Ovary (tissue), 9 donors: ENCODE measurements around the gene RPS6KA5. TPM values are rescaled to one million over a fixed set of nuclear protein-coding genes. Genes with fewer than 3 reads are reported as not detected.
"Not testable (repeated sequence)": the region's sequence is repeated elsewhere in the genome, so short reads cannot be mapped to it uniquely, and the experiment has no call there.

Source experiments
- DNase-seq, 5 donors: peaks; one replicate each; pipeline ENCODE4 v3.0.0-alpha.2; 2019 to 2020
- H3K27ac ChIP-seq, 2 donors: fragments of 200-600 bp; one replicate each; pipeline versions ENCODE4 v1.5.1 to v1.8.0; 2019 to 2022
- H3K27me3 ChIP-seq: fragments of 200-600 bp; one replicate; pipeline ENCODE4 v1.8.0; 2022
- H3K36me3 ChIP-seq: fragments of 200-600 bp; sonication (generic); one replicate; pipeline ENCODE4 v1.5.1; 2019
- H3K4me1 ChIP-seq: one replicate; pipeline ENCODE4 v1.8.1; 2013; ENCODE audit warnings: mild to moderate bottlenecking, moderate library complexity; ENCODE audit not compliant: insufficient read depth
- H3K4me3 ChIP-seq: fragments of 200-600 bp; sonication (generic); one replicate; pipeline ENCODE4 v1.5.1; 2017
- H3K9me3 ChIP-seq, 2 donors: fragments of 200-600 bp in 1 of 2; sonication (generic) in 1 of 2; one replicate each; pipeline versions ENCODE4 v1.5.1 to v1.8.1; 2013 to 2019; ENCODE audit warnings: mild to moderate bottlenecking in 1 of 2, moderate library complexity in 1 of 2
- CTCF ChIP-seq, 3 donors: fragments of 450-650 bp in 2 of 3; fragments of 200-600 bp in 1 of 3; IDR thresholded peaks; one replicate each; pipeline versions ENCODE4 v1.5.1 to v1.8.0; 2016 to 2022; ENCODE audit warnings: antibody characterized with exemption in 3 of 3, mild to moderate bottlenecking in 1 of 3
- EP300 ChIP-seq: sonication (generic); formaldehyde crosslinking; IDR thresholded peaks from one replicate; pipeline ENCODE4 v1.6.1; 2017; ENCODE audit warnings: antibody characterized with exemption
- POLR2A ChIP-seq: fragments of 450-650 bp; IDR thresholded peaks from one replicate; pipeline ENCODE4 v1.6.1; 2017; ENCODE audit warnings: antibody characterized with exemption, mild to moderate bottlenecking, moderate library complexity
- WGBS, 3 donors: extraction: QIAGEN DNeasy Blood & Tissue Kit in 1 of 3; methylation state at CpG; one replicate each; pipeline versions ENCODE4 v1.1.5 to v1.1.7; 2013 to 2017; 5-methylcytosine and 5-hydroxymethylcytosine counted together
- intact Hi-C, 4 donors: fragments of 100-400 bp; cut with DNase I; formaldehyde crosslinking; loops; one replicate each; pipeline versions ENCODE4 v1.11.0 to v1.15.1; 2022 to 2023
- polyA plus RNA-seq, 2 donors: library from polyadenylated mRNA; stranded (reverse); fragments of 200-250 nt in 1 of 2; fragments of 350-450 nt in 1 of 2; fragmentation: Illumina TruSeq in 1 of 2; extraction: RNeasy Lipid Tissue Mini Kit (QIAGEN cat#74804) in 1 of 2; gene quantifications; one replicate each; pipeline ENCODE4 v1.2.3, GENCODE V29; 2013 to 2014
- total RNA-seq, 7 donors: library from RNA; depleted of rRNA in 2 of 7; stranded (reverse); fragments of >200 nt in 2 of 7; fragmentation: NEBNext Ultra II Directional in 3 of 7; extraction: Animal tissue kit (Norgen Biotek cat#: 25700) in 3 of 7; gene quantifications; one replicate each; pipeline versions ENCODE4 v1.1.0 to v1.2.4, GENCODE V29; 2016 to 2023
- donor health status: DM: no; HTN: no; CAD: no; lungs with moderate emphysema.
- donor health status: DM: no; HTN: no; CAD: no.
- donor health status: Bipolar disorder and iron deficiency.
- donor health status: DM: yes; HTN: yes; CAD: no.
- donor health status: DM: no; HTN: no; CAD: no.
- donor health status: DM: yes; HTN: yes; CAD: no.

RPS6KA5 gene
- total and polyA plus RNA-seq, 9 donors, result 3.8 to 19.0 (median 8.4) TPM

DNA sequence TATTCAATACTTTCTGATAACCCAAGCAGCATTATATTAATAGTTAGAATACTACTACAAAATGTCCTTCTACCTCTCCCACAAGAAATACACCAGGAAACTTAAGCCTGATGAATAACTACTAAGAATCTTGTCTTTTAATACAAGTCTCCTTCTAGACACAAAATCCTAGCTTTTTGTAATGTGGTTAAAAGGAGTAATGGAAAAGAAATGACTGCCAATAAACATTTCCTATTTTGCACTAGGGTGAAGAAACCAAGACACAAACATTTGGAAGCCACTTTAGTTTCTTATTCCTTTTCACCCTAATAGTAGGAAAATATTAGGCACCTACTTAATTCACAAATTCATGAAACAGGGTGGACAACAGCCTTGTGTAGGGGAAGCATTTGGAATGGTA is 192.9 kb downstream of the RPS6KA5 start:
- TF ChIP-seq EP300 (no peak), CTCF (IDR thresholded peaks at IDR 0.05) (no peak), POLR2A (no peak)
- H3K4me3 ChIP-seq, result no peak overlapping the region
- no peaks in the 10 kb centered on the region for H3K36me3 ChIP-seq
- no peak for DNase-seq
- no peaks in the 10 kb centered on the region for H3K4me1 ChIP-seq
- intact Hi-C loops, result no loop called here
- no peak overlapping the region for H3K27ac ChIP-seq
- no peaks in the 10 kb centered on the region for H3K9me3 ChIP-seq
- H3K27me3 ChIP-seq, result no peaks in the 10 kb centered on the region

- Histone ChIP-seq H3K27ac (no peak overlapping the region), H3K9me3 (no peaks in the 10 kb centered on the region), H3K4me1 (no peaks in the 10 kb centered on the region), H3K4me3 (no peak overlapping the region), H3K36me3 (no peaks in the 10 kb centered on the region), H3K27me3 (no peaks in the 10 kb centered on the region)
- DNase-seq, result no peak
- intact Hi-C loops, result no loop called here
- no peak for TF ChIP-seq CTCF (IDR thresholded peaks at IDR 0.05)
- TF ChIP-seq POLR2A, result no peak
- TF ChIP-seq EP300, result no peak
These were observed 193.6 kb downstream of the RPS6KA5 start for GRCh38 chr14:90866833-90867232.

DNA sequence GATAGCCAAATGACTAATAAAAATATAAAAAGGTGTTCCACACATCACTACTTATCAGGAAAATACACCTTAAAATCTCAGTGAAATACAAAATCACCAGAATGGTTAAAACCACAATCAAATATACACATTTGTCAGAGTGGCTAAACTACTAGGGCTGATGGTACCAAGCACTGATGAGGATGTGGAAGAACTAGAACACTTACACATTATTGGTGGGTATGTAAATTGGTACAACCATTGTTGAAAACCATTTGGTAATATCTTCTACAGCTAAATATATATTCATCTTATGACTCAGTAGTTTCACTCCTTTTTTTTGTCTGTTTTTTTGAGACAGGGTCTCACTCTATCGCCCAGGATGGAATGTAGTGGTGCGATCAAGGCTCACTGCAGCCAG is 195.7 kb downstream of the RPS6KA5 start:
- no peak for TF ChIP-seq POLR2A
- no peak for TF ChIP-seq CTCF (IDR thresholded peaks at IDR 0.05)
- TF ChIP-seq EP300, result no peak
- H3K4me1 ChIP-seq, result no peaks in the 10 kb centered on the region
- WGBS, 3 donors, result 97 to 99% (median 98%) methylated on average over 2 of the region's 2 CpGs
- no peak for DNase-seq
- no peaks in the 10 kb centered on the region for H3K36me3 ChIP-seq
- no peak overlapping the region for H3K27ac ChIP-seq
- intact Hi-C loops, result no loop called here
- H3K27me3 ChIP-seq, result no peaks in the 10 kb centered on the region
- no peak overlapping the region for H3K4me3 ChIP-seq
- H3K9me3 ChIP-seq, result no peaks in the 10 kb centered on the region

DNA sequence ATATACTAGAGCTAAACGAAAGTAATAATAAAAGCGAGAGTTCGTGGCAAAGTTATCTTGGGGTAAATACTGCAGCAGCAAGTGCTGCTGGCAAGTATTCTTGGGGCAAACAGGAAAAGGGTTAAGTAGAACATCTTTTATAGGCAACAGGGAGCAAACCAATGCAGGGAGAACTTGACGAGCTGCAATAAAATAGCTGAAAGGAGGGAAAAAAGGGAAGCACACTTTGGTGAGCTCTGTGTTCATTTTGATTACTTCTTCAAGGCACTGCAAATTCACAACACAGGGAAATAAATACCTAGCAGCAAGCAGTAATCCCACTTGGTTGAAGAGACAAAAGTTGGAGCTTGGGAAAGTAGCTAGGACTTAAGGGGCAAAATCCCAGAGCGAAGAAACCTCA is 201.9 kb downstream of the RPS6KA5 start:
- Histone ChIP-seq H3K4me1 (no peaks in the 10 kb centered on the region), H3K27ac (no peak overlapping the region), H3K27me3 (no peaks in the 10 kb centered on the region), H3K36me3 (no peaks in the 10 kb centered on the region), H3K9me3 (no peaks in the 10 kb centered on the region), H3K4me3 (no peak overlapping the region)
- WGBS, 3 donors, result 77 to 83% (median 79%) methylated on average over 5 of the region's 5 CpGs
- intact Hi-C loops, result loop anchor here in 2 of 4 donors (10.0 kb wide), 2 partner anchors 96 to 1786 kb away; no protein-coding TSS in a partner anchor
- TF ChIP-seq CTCF (IDR thresholded peaks at IDR 0.05) (no peak), POLR2A (no peak), EP300 (no peak)
- DNase-seq, result no peak

GRCh38 chr14:90857866-90858265 is 202.6 kb downstream of the RPS6KA5 start:
- TF ChIP-seq CTCF (IDR thresholded peaks at IDR 0.05) (no peak), EP300 (no peak), POLR2A (no peak)
- Histone ChIP-seq H3K36me3 (no peaks in the 10 kb centered on the region), H3K4me1 (no peaks in the 10 kb centered on the region), H3K4me3 (no peak overlapping the region), H3K27ac (no peak overlapping the region), H3K27me3 (no peaks in the 10 kb centered on the region), H3K9me3 (no peaks in the 10 kb centered on the region)
- 68 to 83% (median 79%) methylated on average over 6 of the region's 6 CpGs for WGBS, 3 donors
- DNase-seq, result no peak
- intact Hi-C loops, result loop anchor here in 2 of 4 donors (10.0 kb wide), 2 partner anchors 97 to 1787 kb away; no protein-coding TSS in a partner anchor

DNA sequence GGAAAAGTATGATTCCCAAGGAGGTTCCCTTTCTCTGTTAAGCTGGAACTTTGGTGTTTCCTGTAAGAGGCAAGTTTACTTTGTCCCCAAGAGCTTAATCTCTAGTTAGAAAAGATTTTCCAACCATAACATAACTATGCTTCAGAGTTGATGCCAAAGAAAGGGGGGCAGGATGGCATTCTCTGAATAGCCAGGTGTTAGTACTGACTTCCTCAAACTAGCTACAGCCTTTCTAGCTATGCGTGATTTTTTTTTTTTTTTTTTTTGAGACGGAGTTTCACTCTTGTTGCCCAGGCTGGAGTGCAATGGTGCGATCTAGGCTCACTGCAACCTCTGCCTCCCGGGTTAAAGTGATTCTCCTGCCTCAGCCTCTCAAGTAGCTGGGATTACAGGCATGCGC is 204.3 kb downstream of the RPS6KA5 start:
- intact Hi-C loops, result loop anchor here in 2 of 4 donors (10.0 kb wide), 2 partner anchors 99 to 1789 kb away; no protein-coding TSS in a partner anchor
- WGBS, 3 donors, result 89 to 92% (median 91%) methylated on average over 5 of the region's 5 CpGs
- DNase-seq, H3K4me3 ChIP-seq, H3K27me3 ChIP-seq, H3K9me3 ChIP-seq, H3K4me1 ChIP-seq, H3K27ac ChIP-seq, H3K36me3 ChIP-seq: not testable (repeated sequence)
